GM23248 (cell line): Measurements from ENCODE around the gene KRT73.

ENCODE experiments used
- EZH2 ChIP-seq: fragments of 200-600 bp; sonication (generic); IDR thresholded peaks from 2 replicates; pipeline ENCODE4 v1.6.1; 2018; ENCODE audit warnings: antibody characterized with exemption, mild to moderate bottlenecking; ENCODE audit not compliant: insufficient read depth, poor library complexity, severe bottlenecking
- EZH2phosphoT487 ChIP-seq: fragments of 200-600 bp; sonication (generic); IDR thresholded peaks from 2 replicates; pipeline ENCODE4 v1.6.1; 2018; ENCODE audit warnings: antibody characterized with exemption, moderate library complexity, mild to moderate bottlenecking, low read depth; ENCODE audit not compliant: insufficient read depth

DNA sequence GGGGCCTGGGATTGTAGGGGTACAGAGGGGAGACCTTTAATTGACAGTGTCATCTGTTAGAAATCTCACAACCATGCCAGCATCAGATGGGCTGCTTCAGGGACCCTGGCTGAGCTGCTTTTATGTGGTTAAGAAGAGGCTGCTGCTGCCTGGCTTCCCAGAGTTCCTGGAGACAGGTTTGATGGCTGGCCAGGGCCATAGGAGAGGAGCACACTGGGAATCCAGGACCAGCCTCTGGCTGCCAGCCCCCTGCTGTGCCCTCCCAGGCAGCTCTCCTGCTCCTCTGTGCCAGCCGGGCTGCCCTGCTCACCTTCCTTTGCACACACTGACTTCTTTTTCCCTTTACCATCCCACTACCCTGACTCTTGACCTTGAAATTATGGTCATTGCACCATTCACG lies 507 bp upstream of the KRT73 start:
- TF ChIP-seq EZH2phosphoT487 (no peak), EZH2 (no peak)
